Superior temporal gyrus (tissue), 1 donor: ENCODE data around the gene EEF1AKMT4.

Experiments used
- DNase-seq: peaks from one replicate; pipeline ENCODE4 v3.0.0-alpha.2; 2016; ENCODE audit errors: extremely low spot score

Gene EEF1AKMT4

GRCh38 chr3:184298759-184299487 lies 49.5 kb downstream of the EEF1AKMT4 start, which contains the start of gene PSMD2:
Gene PSMD2 (plus strand): TSS chr3:184299241. CDS start chr3:184299267, 26 bp downstream.
- peak; percentile 93 for DNase-seq

GRCh38 chr3:184299488-184300377 lies 50.3 kb downstream of the EEF1AKMT4 start:
- no peak for DNase-seq

GRCh38 chr3:184300378-184300720 lies 50.9 kb downstream of the EEF1AKMT4 start:
- no peak for DNase-seq

- DNase-seq = no peak
Observed at GRCh38 chr3:184305577-184305976, 56.1 kb downstream of the EEF1AKMT4 start.

GRCh38 chr3:184306341-184306972 lies 57.0 kb downstream of the EEF1AKMT4 start:
- no peak for DNase-seq

- DNase-seq = no peak
Observed at GRCh38 chr3:184307915-184308314, 58.4 kb downstream of the EEF1AKMT4 start.
